HFFc6 (cell line): ENCODE measurements around the gene PHYHD1. TPM values are rescaled to one million over a fixed set of nuclear protein-coding genes. Genes with fewer than 3 reads are reported as not detected.
A peak's percentile ranks its signal among the peaks of the same experiment; 100 is the strongest.
"Not testable (repeated sequence)": the region's sequence is repeated elsewhere in the genome, so short reads cannot be mapped to it uniquely, and the experiment has no call there.

Experiments used
- DNase-seq: peaks from one replicate; pipeline ENCODE4 v3.0.0-alpha.2; 2018
- H3K27ac Mint-ChIP-seq: 2 replicates; pipeline ENCODE4 v1.8.0; 2020; ENCODE audit warnings: mild to moderate bottlenecking, mixed read lengths
- H3K27me3 Mint-ChIP-seq: 2 replicates; pipeline ENCODE4 v1.8.0; 2021; ENCODE audit warnings: mild to moderate bottlenecking, moderate library complexity, mixed read lengths; ENCODE audit not compliant: insufficient read depth
- H3K36me3 Mint-ChIP-seq: 2 replicates; pipeline ENCODE4 v1.8.0; 2021; ENCODE audit warnings: low read depth, mixed read lengths
- H3K4me1 Mint-ChIP-seq: 2 replicates; pipeline ENCODE4 v1.8.0; 2020; ENCODE audit warnings: low read depth, mixed read lengths
- H3K4me3 Mint-ChIP-seq: 2 replicates; pipeline ENCODE4 v1.8.0; 2020; ENCODE audit warnings: mild to moderate bottlenecking, moderate library complexity, mixed read lengths
- H3K9me3 Mint-ChIP-seq: 2 replicates; pipeline ENCODE4 v1.8.0; 2020; ENCODE audit warnings: mild to moderate bottlenecking, mixed read lengths
- CTCF ChIP-seq: fragments of 200-600 bp; sonication (generic); IDR thresholded peaks from 2 replicates; pipeline ENCODE4 v1.5.0; 2021; ENCODE audit warnings: antibody characterized with exemption, mild to moderate bottlenecking
- total RNA-seq, 6 experiments: library from RNA; stranded (reverse); fragmentation: NEBNext Ultra II Directional; extraction: Animal tissue kit (Norgen Biotek cat#: 25700); gene quantifications; 2 replicates in 1 of 6; 3 replicates in 5 of 6; pipeline ENCODE4 v1.2.3, GENCODE V29; 2021

The PHYHD1 gene
- total RNA-seq, 6 experiments from 2014 or later = 6.8 to 13.9 (median 10.0) TPM

GRCh38 chr9:128945798-128946501, 25.2 kb downstream of the PHYHD1 start:
- Mint-ChIP-seq H3K36me3 (peaks cover 17% of the 10 kb centered on the region), H3K4me3 (peak overlapping the region; percentile 99), H3K4me1 (peaks cover 23% of the 10 kb centered on the region), H3K27me3 (peaks cover 5% of the 10 kb centered on the region), H3K27ac (0 out of 2 replicates have a peak overlapping the region, but pooled peaks have one; percentile 97), H3K9me3 (no peaks in the 10 kb centered on the region)
- DNase-seq = no peak
- no peak for TF ChIP-seq CTCF

- DNase-seq = no peak
- H3K27ac Mint-ChIP-seq = peak overlapping the region; percentile 97
These were observed 25.9 kb downstream of the PHYHD1 start for GRCh38 chr9:128946571-128947276.

GRCh38 chr9:128947277-128947526, 26.4 kb downstream of the PHYHD1 start:
- TF ChIP-seq CTCF = no peak
- H3K27ac Mint-ChIP-seq = peak overlapping the region; percentile 97
- peaks cover 5% of the 10 kb centered on the region for H3K27me3 Mint-ChIP-seq
- peak overlapping the region; percentile 99 for H3K4me3 Mint-ChIP-seq
- no peak for DNase-seq
- no peaks in the 10 kb centered on the region for H3K9me3 Mint-ChIP-seq
- H3K36me3 Mint-ChIP-seq = peaks cover 17% of the 10 kb centered on the region
- peaks cover 23% of the 10 kb centered on the region for H3K4me1 Mint-ChIP-seq

More at GRCh38 chr9:128946571-128947276, 25.9 kb downstream of the PHYHD1 start:
- Mint-ChIP-seq H3K4me3 (peak overlapping the region; percentile 99), H3K27me3 (peaks cover 5% of the 10 kb centered on the region), H3K36me3 (peaks cover 17% of the 10 kb centered on the region), H3K9me3 (no peaks in the 10 kb centered on the region), H3K4me1 (peaks cover 23% of the 10 kb centered on the region)
- TF ChIP-seq CTCF = no peak

GRCh38 chr9:128947527-128948301, 26.9 kb downstream of the PHYHD1 start, which contains the start of the genes DOLK and NUP188:
TSS of gene DOLK (minus strand) at chr9:128947603. CDS start at chr9:128947303, 300 bp downstream.
TSS of gene NUP188 (plus strand) at chr9:128947699. CDS start at chr9:128947720, 21 bp downstream.
- Mint-ChIP-seq H3K27ac (peak within 1 kb of the TSS; percentile 97), H3K27me3 (peaks cover 5% of the 10 kb centered on the region), H3K4me1 (peaks cover 23% of the 10 kb centered on the region), H3K36me3 (peaks cover 17% of the 10 kb centered on the region), H3K4me3 (peak within 1 kb of the TSS; percentile 99), H3K9me3 (no peaks in the 10 kb centered on the region)
- no peak for TF ChIP-seq CTCF
- peak; percentile 87 for DNase-seq

- not testable (repeated sequence) for H3K27me3 Mint-ChIP-seq, H3K27ac Mint-ChIP-seq, DNase-seq, H3K4me1 Mint-ChIP-seq, H3K9me3 Mint-ChIP-seq, H3K4me3 Mint-ChIP-seq
- H3K36me3 Mint-ChIP-seq = peaks cover 13% of the 10 kb centered on the region
These were observed 40.6 kb downstream of the PHYHD1 start for GRCh38 chr9:128961403-128961802.
